ENCODE data around the gene HEXIM1.

Gene HEXIM1

DNA sequence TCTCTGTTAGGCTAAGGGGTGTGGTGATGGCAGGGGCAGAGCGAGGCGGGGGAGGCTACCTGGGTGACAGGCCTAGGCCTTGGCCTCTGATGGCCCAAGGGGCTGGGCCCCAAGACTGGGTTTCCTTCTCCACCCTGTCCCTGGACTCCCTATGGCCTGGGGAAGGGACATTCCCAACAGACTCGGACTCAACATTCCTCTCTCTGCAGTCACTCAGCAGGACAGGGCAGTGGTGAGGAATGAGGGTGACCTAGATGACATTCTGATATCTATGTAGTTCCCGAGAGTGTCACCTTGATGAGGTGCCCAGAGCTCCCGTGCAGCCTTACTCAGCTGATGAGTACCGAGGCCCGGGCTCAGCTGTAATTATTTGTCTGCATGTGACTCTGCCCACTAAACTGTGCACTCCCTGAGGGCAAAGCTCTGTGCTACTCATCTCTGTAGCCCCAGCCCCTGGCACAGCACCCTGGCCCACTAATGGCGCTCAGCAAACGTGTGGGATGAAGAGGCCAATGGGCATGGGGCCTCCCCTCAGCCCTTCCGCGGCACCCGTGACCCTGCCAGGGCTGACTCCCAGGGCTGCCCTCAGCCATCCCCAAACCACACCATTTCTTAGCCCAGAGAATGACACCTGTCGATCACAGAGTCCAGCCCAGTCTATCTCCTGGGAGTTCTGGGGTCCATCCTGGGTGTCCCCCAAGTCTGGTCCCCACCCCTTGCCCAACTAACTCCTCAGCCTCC is 18.2 kb upstream of the HEXIM1 start:
- DNase-seq (ENCODE audit: low spot score), result peak; percentile 22

- DNase-seq (ENCODE audit: low spot score), result no peak
These were observed 17.3 kb upstream of the HEXIM1 start for GRCh38 chr17:45130681-45131615.

- DNase-seq (ENCODE audit: low spot score), result peak; percentile 22
These were observed 16.5 kb upstream of the HEXIM1 start for GRCh38 chr17:45131616-45132319.

- no peak for DNase-seq (ENCODE audit: low spot score)
These were observed 16.0 kb upstream of the HEXIM1 start, which contains the start of gene PLCD3 for GRCh38 chr17:45132320-45132571. Gene PLCD3 (minus strand): TSS chr17:45132515. CDS start chr17:45132410, 105 bp downstream.

DNA sequence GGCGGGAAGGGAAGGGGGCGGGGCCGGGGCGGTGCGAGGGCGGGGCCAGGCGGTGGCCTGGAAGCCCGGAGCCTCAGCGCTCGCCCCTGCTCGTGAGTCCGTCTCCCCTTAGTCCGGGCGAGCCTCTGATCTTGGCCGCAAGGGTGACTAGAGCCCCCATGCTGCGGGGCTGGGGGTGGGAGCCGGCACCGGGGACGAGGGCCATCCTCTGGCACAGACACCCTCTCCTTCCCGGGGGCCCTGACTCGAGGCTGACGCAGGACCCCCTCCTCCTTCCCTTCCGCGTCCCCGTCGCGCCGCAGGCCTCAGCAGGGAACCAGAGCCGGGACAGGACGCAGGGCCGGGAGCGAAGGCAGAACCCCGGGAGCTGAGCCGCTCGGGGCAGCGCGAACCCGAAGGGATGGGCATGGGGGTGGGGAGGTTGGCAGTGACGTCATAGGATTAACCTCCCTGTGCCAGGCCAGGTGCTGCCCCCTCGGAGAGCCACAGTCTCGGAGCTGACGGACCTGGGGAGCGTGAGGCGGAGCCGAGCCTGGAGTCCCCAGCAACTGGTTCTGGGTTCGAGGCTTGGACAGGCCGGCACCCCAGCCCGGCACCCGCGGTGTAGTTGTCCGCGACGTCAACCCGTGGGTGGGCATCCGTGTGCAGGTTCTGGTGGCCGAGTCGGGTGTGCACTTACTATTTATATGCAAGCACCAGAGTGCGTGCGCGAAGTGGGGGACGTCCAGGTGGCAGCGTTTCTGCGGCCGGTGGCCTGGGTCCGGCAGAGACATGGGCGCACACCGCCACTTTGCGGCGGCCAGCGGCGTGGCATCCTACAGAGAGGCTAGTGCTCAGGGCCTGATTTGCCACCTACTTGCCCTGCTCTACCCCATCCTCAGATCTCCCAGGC is 15.5 kb upstream of the HEXIM1 start:
- peak; percentile 90 for DNase-seq (ENCODE audit: low spot score)

DNA sequence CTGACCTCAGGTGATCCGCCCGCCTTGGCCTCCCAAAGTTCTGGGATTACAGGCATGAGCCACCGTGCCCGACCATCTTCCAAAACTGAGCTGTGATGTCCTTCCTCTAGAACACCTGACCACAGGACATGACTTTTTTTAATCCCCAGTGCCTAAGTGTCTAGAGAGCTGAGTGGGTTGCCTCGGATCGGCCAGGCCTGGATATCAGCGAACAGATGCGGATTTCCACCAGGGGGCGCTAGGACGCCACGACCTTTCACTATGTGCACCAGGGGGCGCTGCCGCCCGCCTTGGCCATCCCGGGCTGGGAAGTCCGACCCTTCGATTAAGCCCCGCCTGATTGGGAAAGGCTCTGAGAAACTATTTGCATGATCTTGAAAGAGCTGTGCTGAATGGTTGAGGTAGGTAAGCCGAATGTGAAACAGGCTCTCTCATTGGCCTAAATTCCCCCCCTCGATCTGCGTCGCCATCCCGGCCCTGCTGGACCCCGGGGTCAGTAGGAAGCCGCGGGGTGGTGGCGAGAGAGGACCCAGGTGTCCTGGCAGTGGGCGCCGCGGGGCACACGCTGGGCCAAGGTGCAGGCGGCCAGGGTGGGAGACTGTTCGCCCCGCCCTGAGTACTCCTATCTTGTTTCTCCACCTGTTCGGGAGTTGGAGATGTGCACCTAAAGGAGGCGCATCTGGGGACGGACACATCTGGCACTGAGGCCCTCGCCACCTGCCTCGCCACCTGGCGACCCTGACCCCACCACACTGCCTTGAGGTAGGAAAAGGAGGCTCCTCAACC is 12.9 kb upstream of the HEXIM1 start, which contains the start of gene ACBD4:
Gene ACBD4 (plus strand): TSS at position 496 of the 786 bp plus-strand sequence. CDS start 458 bp downstream, outside the sequence.
- peak; percentile 98 for DNase-seq (ENCODE audit: low spot score)

GRCh38 chr17:45135978-45136791 is 12.1 kb upstream of the HEXIM1 start:
- DNase-seq (ENCODE audit: low spot score), result no peak

GRCh38 chr17:45136846-45137560 is 11.3 kb upstream of the HEXIM1 start:
- no peak for DNase-seq (ENCODE audit: low spot score)

DNA sequence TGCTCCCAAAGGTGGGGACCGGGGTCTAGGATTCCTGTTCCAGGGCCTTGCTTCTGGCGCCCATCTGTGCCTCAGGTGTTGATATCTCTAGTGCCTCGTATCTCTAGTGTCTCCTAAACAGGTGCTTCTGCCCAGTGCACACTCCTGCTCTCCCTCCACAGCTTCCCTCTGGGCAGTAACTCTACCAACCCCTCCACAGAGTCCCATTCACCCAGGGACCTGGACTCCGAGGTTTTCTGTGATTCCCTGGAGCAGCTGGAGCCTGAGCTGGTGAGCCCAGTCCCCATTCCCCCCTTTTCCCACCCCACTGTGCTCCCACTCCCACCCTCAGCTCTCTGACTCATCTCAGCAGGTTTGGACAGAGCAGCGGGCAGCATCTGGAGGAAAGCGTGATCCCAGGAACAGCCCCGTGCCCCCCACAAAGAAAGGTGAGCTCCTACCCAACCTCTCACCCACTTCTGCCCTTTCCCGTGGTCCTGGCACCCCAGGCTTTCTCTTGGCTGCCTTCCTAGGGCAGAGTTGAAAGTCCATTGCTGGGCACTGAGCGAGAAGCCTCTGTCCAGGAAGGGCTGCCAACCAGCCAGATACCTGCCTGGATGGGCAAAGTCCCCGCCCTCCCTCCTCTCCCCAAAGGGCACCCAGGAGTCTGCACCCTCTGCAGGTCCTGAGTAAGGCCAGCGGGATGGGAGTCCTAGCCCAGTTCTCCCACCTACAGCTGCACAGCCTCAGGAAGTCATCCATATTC is 10.5 kb upstream of the HEXIM1 start:
- no peak for DNase-seq (ENCODE audit: low spot score)

DNA sequence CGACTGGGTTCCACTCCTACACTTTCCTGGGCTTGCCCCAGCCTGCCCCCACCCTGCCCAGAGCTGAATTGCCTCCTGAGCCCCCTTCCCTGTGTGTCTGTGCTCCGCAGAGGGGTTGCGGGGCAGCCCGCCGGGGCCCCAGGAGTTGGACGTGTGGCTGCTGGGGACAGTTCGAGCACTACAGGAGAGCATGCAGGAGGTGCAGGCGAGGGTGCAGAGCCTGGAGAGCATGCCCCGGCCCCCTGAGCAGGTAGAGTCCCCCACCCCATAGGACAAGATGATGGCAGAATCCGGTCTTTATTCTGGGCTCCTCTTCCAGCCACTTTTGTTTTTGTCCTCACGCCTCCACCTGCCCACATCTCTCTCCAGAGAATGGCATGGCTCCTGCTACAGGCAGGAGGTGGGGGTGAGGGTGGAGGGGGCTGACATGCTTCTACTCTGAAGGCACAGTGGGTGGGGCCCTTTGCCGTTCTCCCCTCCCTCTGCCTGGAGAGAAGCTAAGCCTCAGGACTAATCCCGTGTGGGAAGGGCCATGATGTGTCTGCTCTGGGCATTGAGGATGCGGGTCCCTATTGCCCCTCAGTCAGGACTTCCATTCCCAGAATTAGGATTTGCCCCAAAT is 9.3 kb upstream of the HEXIM1 start:
- no peak for DNase-seq (ENCODE audit: low spot score)

- DNase-seq (ENCODE audit: low spot score), result no peak
These were observed 8.7 kb upstream of the HEXIM1 start for GRCh38 chr17:45139533-45139920.

- DNase-seq (ENCODE audit: low spot score), result no peak
These were observed 5.1 kb upstream of the HEXIM1 start for GRCh38 chr17:45143094-45143670.

DNA sequence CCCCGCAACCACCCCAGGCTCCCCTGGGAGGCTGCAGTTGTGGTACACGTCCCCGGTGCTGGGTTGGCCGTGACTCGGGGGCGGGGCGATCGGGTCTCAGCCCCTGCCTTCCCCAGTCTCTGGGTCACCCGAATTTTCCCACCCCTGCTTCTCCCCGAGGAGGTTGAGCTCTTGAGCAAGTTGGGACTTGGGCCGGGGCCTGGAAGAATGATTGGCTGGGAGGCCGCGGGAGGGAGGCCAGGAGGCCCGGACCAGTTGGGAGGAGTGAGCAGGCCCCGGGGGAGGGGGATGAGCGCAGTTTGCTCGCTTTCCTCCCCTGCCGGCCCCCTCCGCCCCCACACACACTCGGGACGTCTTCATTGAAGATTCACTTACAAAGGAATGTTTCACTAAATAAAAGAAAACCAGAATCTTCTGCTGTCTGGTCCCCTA is 4.5 kb upstream of the HEXIM1 start:
- no peak for DNase-seq (ENCODE audit: low spot score)

DNA sequence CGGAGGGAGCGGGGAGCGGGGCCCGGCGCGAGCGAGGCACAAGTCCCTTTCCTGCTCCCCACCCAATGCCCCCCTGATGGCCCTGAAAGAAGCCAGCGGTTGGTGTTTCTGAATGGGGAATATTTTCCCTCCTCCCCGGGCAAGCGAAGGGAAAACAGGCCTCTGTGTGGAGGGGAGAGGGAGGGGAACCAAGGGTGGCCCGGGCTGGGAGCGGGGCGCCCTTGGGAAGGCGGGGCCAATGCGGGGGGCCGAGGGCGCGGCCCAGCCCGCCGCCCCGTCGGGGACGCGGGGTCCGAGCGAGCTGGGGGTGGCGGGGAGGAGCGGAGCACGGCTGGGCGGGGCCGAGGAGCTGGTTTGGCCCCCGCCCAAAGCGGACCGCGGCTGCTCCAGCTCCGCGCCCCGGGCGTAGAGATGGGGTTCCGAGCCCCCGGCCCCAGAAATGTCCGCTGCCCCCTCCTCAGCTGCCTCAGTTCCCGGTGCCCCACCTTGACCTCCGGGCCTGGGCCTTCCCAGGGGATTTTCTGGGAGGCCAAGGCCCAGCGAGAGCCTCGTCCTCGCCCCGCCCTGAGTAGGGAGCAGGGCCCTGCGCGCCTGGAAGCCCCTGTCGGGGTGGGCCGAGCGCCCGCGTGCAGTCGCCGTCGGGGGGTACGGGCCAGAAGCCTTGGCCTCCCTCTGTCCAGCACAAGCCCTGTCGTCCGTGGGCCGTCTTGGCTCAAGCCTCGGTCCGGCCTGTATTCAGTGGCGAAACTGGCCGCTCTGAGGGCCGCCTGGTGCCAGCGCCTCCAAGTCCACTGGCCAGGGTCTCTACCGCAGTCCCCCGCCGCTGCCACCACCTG is 3.9 kb upstream of the HEXIM1 start:
- no peak for DNase-seq (ENCODE audit: low spot score)

DNA sequence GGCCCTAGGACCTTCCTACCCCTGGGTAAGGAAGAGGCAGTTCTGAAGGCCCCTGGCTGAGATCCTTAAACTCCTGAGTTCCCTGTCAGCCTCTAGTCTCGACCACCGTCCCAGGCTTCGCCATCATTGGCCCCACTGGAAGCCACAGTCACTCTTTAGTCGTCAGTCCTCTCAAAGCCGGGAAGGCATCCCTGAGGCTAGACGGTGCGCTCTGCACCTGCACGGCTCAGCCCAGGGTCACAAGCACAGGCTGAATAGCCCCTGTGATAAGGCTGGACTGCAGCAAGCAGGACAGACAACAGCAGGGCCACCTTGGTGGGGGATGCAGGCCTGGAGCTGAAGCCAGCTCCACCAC is 3.3 kb upstream of the HEXIM1 start:
- no peak for DNase-seq (ENCODE audit: low spot score)

- DNase-seq (ENCODE audit: low spot score), result no peak
These were observed 2.1 kb upstream of the HEXIM1 start for GRCh38 chr17:45146166-45146565.

- no peak for DNase-seq (ENCODE audit: low spot score)
These were observed 1.7 kb upstream of the HEXIM1 start for GRCh38 chr17:45146592-45146889.

All from RKO (cell line).